ENCODE data around the gene NCDN.
"Not testable (repeated sequence)": the region's sequence is repeated elsewhere in the genome, so short reads cannot be mapped to it uniquely, and the experiment has no call there.

The NCDN gene

GRCh38 chr1:35571263-35571662 is 13.7 kb downstream of the NCDN start:
- no peak for FAIRE-seq

GRCh38 chr1:35572296-35572695 is 14.7 kb downstream of the NCDN start:
- FAIRE-seq: no peak

- no peak for FAIRE-seq
Observed at GRCh38 chr1:35573198-35574124, 15.9 kb downstream of the NCDN start, which contains the start of gene TFAP2E. Gene TFAP2E (plus strand): TSS chr1:35573314. CDS start chr1:35573578, 264 bp downstream.

GRCh38 chr1:35574125-35574654 is 16.6 kb downstream of the NCDN start:
- no peak for FAIRE-seq

GRCh38 chr1:35574655-35575415 is 17.2 kb downstream of the NCDN start:
- no peak for FAIRE-seq

- no peak for FAIRE-seq
Observed at GRCh38 chr1:35575416-35575958, 17.9 kb downstream of the NCDN start.

GRCh38 chr1:35576061-35576765 is 18.6 kb downstream of the NCDN start:
- FAIRE-seq: no peak

GRCh38 chr1:35576766-35577070 is 19.1 kb downstream of the NCDN start:
- not testable (repeated sequence) for FAIRE-seq

GRCh38 chr1:35577071-35577998 is 19.7 kb downstream of the NCDN start:
- no peak for FAIRE-seq

- FAIRE-seq: no peak
Observed at GRCh38 chr1:35580949-35581388, 23.4 kb downstream of the NCDN start.

GRCh38 chr1:35581621-35582020 is 24.0 kb downstream of the NCDN start:
- FAIRE-seq: not testable (repeated sequence)

GRCh38 chr1:35585281-35585680 is 27.7 kb downstream of the NCDN start:
- FAIRE-seq: no peak

GRCh38 chr1:35585805-35586204 is 28.2 kb downstream of the NCDN start:
- FAIRE-seq: not testable (repeated sequence)

- no peak for FAIRE-seq
Observed at GRCh38 chr1:35586808-35587207, 29.2 kb downstream of the NCDN start.

- FAIRE-seq: no peak
Observed at GRCh38 chr1:35587736-35588135, 30.1 kb downstream of the NCDN start.

GRCh38 chr1:35588197-35588910 is 30.8 kb downstream of the NCDN start:
- FAIRE-seq: no peak

- FAIRE-seq: no peak
Observed at GRCh38 chr1:35589516-35590427, 32.2 kb downstream of the NCDN start.

- no peak for FAIRE-seq
Observed at GRCh38 chr1:35590476-35591040, 33.0 kb downstream of the NCDN start.

GRCh38 chr1:35591211-35591610 is 33.6 kb downstream of the NCDN start:
- no peak for FAIRE-seq

Data from A204.1 (cell line).